Measurements from ENCODE around the gene CAMP. TPM values are rescaled to one million over a fixed set of nuclear protein-coding genes. Genes with fewer than 3 reads are reported as not detected.
"Not testable (repeated sequence)": the region's sequence is repeated elsewhere in the genome, so short reads cannot be mapped to it uniquely, and the experiment has no call there.

Gene CAMP
- total RNA-seq, 1 donor from 2014 or later, result not detected

- Histone ChIP-seq H3K9me3 (replicated peaks) (no peaks in the 10 kb centered on the region), H3K27me3 (ENCODE audit: low read depth) (no peaks in the 10 kb centered on the region), H3K4me3 (no peak overlapping the region), H3K27ac (replicated peaks) (no peak overlapping the region), H3K4me1 (no peaks in the 10 kb centered on the region), H3K36me3 (no peaks in the 10 kb centered on the region)
- intact Hi-C loops (cut with micrococcal nuclease), result no loop called here
- TF ChIP-seq, protein P1, sequence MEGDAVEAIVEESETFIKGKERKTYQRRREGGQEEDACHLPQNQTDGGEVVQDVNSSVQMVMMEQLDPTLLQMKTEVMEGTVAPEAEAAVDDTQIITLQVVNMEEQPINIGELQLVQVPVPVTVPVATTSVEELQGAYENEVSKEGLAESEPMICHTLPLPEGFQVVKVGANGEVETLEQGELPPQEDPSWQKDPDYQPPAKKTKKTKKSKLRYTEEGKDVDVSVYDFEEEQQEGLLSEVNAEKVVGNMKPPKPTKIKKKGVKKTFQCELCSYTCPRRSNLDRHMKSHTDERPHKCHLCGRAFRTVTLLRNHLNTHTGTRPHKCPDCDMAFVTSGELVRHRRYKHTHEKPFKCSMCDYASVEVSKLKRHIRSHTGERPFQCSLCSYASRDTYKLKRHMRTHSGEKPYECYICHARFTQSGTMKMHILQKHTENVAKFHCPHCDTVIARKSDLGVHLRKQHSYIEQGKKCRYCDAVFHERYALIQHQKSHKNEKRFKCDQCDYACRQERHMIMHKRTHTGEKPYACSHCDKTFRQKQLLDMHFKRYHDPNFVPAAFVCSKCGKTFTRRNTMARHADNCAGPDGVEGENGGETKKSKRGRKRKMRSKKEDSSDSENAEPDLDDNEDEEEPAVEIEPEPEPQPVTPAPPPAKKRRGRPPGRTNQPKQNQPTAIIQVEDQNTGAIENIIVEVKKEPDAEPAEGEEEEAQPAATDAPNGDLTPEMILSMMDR (IDR thresholded peaks at IDR 0.05; ENCODE audit: borderline replicate concordance), result no peak
- no peak for DNase-seq
These were observed 20.7 kb upstream of the CAMP start for GRCh38 chr3:48202632-48203031.

DNA sequence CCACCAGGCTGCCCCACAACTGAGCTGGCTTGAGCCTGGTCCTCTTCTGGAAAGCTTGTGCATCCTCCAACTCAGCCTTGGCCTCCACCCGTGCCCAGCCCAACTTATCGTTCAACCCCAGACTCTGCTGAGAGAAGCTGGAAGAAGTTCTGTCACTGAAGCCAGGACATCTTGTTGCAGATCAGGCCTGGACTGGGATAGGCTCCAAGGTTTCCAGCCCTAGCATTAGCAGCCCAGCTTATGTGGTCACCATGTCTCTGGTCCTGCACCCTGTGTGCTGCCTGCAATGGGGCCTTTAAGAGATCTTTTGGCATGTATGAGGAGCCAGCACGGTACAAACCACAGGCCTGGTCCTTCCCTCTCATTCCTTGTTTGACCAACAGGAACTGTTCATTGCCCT lies 15.2 kb upstream of the CAMP start:
- DNase-seq, result no peak
- Histone ChIP-seq H3K27me3 (ENCODE audit: low read depth) (no peaks in the 10 kb centered on the region), H3K27ac (replicated peaks) (no peak overlapping the region), H3K4me1 (no peaks in the 10 kb centered on the region), H3K36me3 (no peaks in the 10 kb centered on the region), H3K4me3 (no peak overlapping the region), H3K9me3 (replicated peaks) (no peaks in the 10 kb centered on the region)
- TF ChIP-seq, protein P1 (IDR thresholded peaks at IDR 0.05; ENCODE audit: borderline replicate concordance), result no peak
- intact Hi-C loops (cut with micrococcal nuclease), result no loop called here

GRCh38 chr3:48209445-48209844 lies 13.8 kb upstream of the CAMP start:
- H3K4me3 ChIP-seq, result no peak overlapping the region
- H3K4me1 ChIP-seq, result no peaks in the 10 kb centered on the region
- no peaks in the 10 kb centered on the region for H3K9me3 ChIP-seq (replicated peaks)
- no peak for DNase-seq
- no peaks in the 10 kb centered on the region for H3K27me3 ChIP-seq (ENCODE audit: low read depth)
- TF ChIP-seq, protein P1 (IDR thresholded peaks at IDR 0.05; ENCODE audit: borderline replicate concordance), result no peak
- no peaks in the 10 kb centered on the region for H3K36me3 ChIP-seq
- intact Hi-C loops (cut with micrococcal nuclease), result no loop called here
- no peak overlapping the region for H3K27ac ChIP-seq (replicated peaks)

GRCh38 chr3:48210534-48210933 lies 12.8 kb upstream of the CAMP start:
- H3K4me3 ChIP-seq; intact Hi-C loops (cut with micrococcal nuclease); H3K27me3 ChIP-seq (ENCODE audit: low read depth); H3K9me3 ChIP-seq (replicated peaks); H3K27ac ChIP-seq (replicated peaks); H3K4me1 ChIP-seq; H3K36me3 ChIP-seq; DNase-seq: not testable (repeated sequence)

GRCh38 chr3:48211776-48212175 lies 11.5 kb upstream of the CAMP start:
- H3K4me3 ChIP-seq; intact Hi-C loops (cut with micrococcal nuclease); H3K27me3 ChIP-seq (ENCODE audit: low read depth); H3K9me3 ChIP-seq (replicated peaks); DNase-seq; H3K27ac ChIP-seq (replicated peaks); H3K36me3 ChIP-seq: not testable (repeated sequence)
- peaks cover 19% of the 10 kb centered on the region for H3K4me1 ChIP-seq

DNA sequence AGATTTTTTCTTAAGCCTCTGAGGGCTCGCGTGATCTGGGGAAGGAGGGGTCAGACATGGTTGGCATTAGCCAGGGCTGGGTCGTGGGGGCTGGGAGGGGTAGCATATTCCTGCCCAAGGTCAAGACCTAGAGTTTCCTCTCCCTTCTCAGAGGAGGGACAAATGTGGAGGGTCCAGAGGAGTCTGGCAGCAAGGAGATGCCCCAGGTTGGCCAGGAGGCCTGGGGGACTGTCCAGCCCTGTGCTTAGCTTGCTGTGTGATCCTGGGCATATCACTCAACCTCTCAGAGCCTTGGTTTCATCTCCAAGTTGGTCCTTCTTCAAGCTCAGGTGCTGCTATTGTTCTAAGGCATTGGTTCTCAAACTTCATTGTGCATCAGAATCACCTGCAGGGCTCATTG lies 9.1 kb upstream of the CAMP start:
- no peaks in the 10 kb centered on the region for H3K36me3 ChIP-seq
- peaks cover 19% of the 10 kb centered on the region for H3K4me1 ChIP-seq
- no peak overlapping the region for H3K4me3 ChIP-seq
- no peaks in the 10 kb centered on the region for H3K9me3 ChIP-seq (replicated peaks)
- TF ChIP-seq, protein P1 (IDR thresholded peaks at IDR 0.05; ENCODE audit: borderline replicate concordance), result no peak
- no peaks in the 10 kb centered on the region for H3K27me3 ChIP-seq (ENCODE audit: low read depth)
- no peak for DNase-seq
- no peak overlapping the region for H3K27ac ChIP-seq (replicated peaks)
- intact Hi-C loops (cut with micrococcal nuclease), result no loop called here

DNA sequence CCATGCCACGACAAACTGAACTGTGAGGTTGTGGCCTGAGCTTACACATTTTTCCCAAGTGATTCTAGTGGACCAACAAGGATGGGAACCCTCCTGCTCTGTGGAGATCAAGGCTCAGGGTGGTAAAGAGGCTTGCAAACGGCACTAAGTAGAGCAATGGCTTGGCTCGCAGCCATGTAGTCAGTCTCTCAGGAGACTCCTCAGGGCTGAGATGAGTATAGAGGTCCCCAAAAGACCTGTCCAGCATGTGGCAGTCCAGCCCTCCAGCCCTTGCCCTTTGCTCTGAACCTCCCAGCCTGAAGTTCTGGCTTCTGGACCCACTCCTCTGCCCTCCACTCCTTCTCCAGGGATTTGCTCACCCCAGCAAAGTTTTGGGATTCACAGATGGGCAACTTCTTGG lies 8.3 kb upstream of the CAMP start:
- Histone ChIP-seq H3K27me3 (ENCODE audit: low read depth) (no peaks in the 10 kb centered on the region), H3K27ac (replicated peaks) (peak overlapping the region; percentile 82), H3K36me3 (no peaks in the 10 kb centered on the region), H3K9me3 (replicated peaks) (no peaks in the 10 kb centered on the region), H3K4me3 (no peak overlapping the region), H3K4me1 (peaks cover 19% of the 10 kb centered on the region)
- intact Hi-C loops (cut with micrococcal nuclease), result no loop called here
- peak; percentile 51 for DNase-seq
- TF ChIP-seq, protein P1 (IDR thresholded peaks at IDR 0.05; ENCODE audit: borderline replicate concordance), result no peak
